Prostate gland (tissue), 2 donors: ENCODE measurements around the gene USP47.

ENCODE experiments used
- POLR2A ChIP-seq: fragments of 450-650 bp; IDR thresholded peaks from one replicate; pipeline ENCODE4 v1.6.1; 2016; ENCODE audit warnings: antibody characterized with exemption, mild to moderate bottlenecking
- POLR2AphosphoS5 ChIP-seq: sonication (generic); formaldehyde crosslinking; IDR thresholded peaks from one replicate; pipeline ENCODE4 v1.6.1; 2017; ENCODE audit warnings: antibody characterized with exemption
- TF ChIP-seq, protein P1 (sequence below), 4 experiments: fragments of 200-600 bp in 2 of 4; fragments of 450-650 bp in 2 of 4; sonication (generic) in 2 of 4; IDR thresholded peaks; 1 replicate in 3 of 4; 2 replicates in 1 of 4; pipeline ENCODE4 v1.5.1; 2016 to 2019; ENCODE audit warnings: antibody characterized with exemption in 4 of 4, mild to moderate bottlenecking in 2 of 4, moderate library complexity in 2 of 4

DNA sequence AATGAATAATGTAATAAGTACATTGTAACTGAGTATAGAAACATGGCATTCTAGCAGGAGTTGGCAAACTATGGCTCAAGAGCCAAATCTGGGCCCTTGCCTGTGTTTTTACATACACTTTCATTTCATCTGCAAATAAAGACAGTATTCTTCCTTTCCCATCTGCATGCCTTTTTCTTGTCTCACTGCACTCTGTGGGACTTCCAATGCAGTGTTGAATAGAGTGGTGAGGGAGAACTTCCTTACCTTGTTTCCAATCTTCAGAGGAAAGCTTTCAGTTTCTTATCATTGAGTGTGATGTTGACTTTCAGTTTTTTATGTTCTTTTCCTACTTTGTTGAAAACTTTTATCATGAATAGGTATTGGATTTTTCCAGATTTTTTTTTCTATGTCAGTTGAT lies 82.1 kb downstream of the USP47 start:
- TF ChIP-seq, protein P1, sequence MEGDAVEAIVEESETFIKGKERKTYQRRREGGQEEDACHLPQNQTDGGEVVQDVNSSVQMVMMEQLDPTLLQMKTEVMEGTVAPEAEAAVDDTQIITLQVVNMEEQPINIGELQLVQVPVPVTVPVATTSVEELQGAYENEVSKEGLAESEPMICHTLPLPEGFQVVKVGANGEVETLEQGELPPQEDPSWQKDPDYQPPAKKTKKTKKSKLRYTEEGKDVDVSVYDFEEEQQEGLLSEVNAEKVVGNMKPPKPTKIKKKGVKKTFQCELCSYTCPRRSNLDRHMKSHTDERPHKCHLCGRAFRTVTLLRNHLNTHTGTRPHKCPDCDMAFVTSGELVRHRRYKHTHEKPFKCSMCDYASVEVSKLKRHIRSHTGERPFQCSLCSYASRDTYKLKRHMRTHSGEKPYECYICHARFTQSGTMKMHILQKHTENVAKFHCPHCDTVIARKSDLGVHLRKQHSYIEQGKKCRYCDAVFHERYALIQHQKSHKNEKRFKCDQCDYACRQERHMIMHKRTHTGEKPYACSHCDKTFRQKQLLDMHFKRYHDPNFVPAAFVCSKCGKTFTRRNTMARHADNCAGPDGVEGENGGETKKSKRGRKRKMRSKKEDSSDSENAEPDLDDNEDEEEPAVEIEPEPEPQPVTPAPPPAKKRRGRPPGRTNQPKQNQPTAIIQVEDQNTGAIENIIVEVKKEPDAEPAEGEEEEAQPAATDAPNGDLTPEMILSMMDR (IDR thresholded peaks at IDR 0.05): no peak
- no peak for TF ChIP-seq POLR2A
- no peak for TF ChIP-seq POLR2AphosphoS5
